HG03095 (cell line): ENCODE measurements around the gene COL6A1.
"Not testable (repeated sequence)": the region's sequence is repeated elsewhere in the genome, so short reads cannot be mapped to it uniquely, and the experiment has no call there.

Source experiments
- ATAC-seq: cut with Tn5 transposase; IDR thresholded peaks from one replicate; pipeline ENCODE4 v1.9.1; 2021; ENCODE audit warnings: moderate library complexity; ENCODE audit not compliant: unreplicated experiment

The COL6A1 gene

GRCh38 chr21:45966791-45967394 lies 14.7 kb upstream of the COL6A1 start:
- no peak for ATAC-seq

- ATAC-seq = no peak
These were observed 11.5 kb upstream of the COL6A1 start for GRCh38 chr21:45969921-45970673.

- no peak for ATAC-seq
These were observed 10.6 kb upstream of the COL6A1 start for GRCh38 chr21:45970674-45971615.

GRCh38 chr21:45971616-45972352 lies 9.8 kb upstream of the COL6A1 start:
- no peak for ATAC-seq

GRCh38 chr21:45972353-45972715 lies 9.2 kb upstream of the COL6A1 start:
- no peak for ATAC-seq

GRCh38 chr21:45972716-45973474 lies 8.7 kb upstream of the COL6A1 start:
- no peak for ATAC-seq

- ATAC-seq = peak; percentile 50
These were observed 8.0 kb upstream of the COL6A1 start for GRCh38 chr21:45973475-45974072.

- ATAC-seq = peak; percentile 7
These were observed 7.2 kb upstream of the COL6A1 start for GRCh38 chr21:45974073-45975019.

GRCh38 chr21:45975020-45975666 lies 6.4 kb upstream of the COL6A1 start:
- no peak for ATAC-seq

GRCh38 chr21:45975667-45976409 lies 5.7 kb upstream of the COL6A1 start:
- ATAC-seq = not testable (repeated sequence)

GRCh38 chr21:45976701-45977311 lies 4.8 kb upstream of the COL6A1 start:
- ATAC-seq = no peak

- ATAC-seq = no peak
These were observed 4.2 kb upstream of the COL6A1 start for GRCh38 chr21:45977396-45977795.

GRCh38 chr21:45979141-45979631 lies 2.4 kb upstream of the COL6A1 start:
- ATAC-seq = no peak

- ATAC-seq = no peak
These were observed 1.9 kb upstream of the COL6A1 start for GRCh38 chr21:45979651-45980050.

GRCh38 chr21:45980271-45980670 lies 1.3 kb upstream of the COL6A1 start:
- no peak for ATAC-seq

GRCh38 chr21:45980697-45981096 lies 873 bp upstream of the COL6A1 start:
- ATAC-seq = no peak
